ACC112 (cell line): Measurements from ENCODE around the gene ARL5A.

Source experiments
- H2AFZ ChIP-seq: fragments of 200-600 bp; sonication (generic); one replicate; pipeline ENCODE4 v1.6.0; 2017; ENCODE audit warnings: antibody characterized with exemption, low read length; ENCODE audit not compliant: unreplicated experiment
- H3K27ac ChIP-seq: fragments of 200-600 bp; sonication (generic); 2 replicates; pipeline ENCODE4 v1.5.1; 2014; ENCODE audit warnings: low read depth, mild to moderate bottlenecking, antibody characterized with exemption, low read length, moderate library complexity
- H3K27me3 ChIP-seq: fragments of 200-600 bp; sonication (generic); 2 replicates; pipeline ENCODE4 v1.6.1; 2014; ENCODE audit warnings: mild to moderate bottlenecking, antibody characterized with exemption, low read length, moderate library complexity, mixed read lengths; ENCODE audit not compliant: insufficient read depth
- H3K36me3 ChIP-seq: fragments of 200-600 bp; sonication (generic); 2 replicates; pipeline ENCODE4 v1.6.1; 2016; ENCODE audit warnings: mild to moderate bottlenecking, antibody characterized with exemption, low read length, moderate library complexity, mixed read lengths; ENCODE audit not compliant: insufficient read depth
- H3K4me1 ChIP-seq: fragments of 200-600 bp; sonication (generic); one replicate; pipeline ENCODE4 v1.6.1; 2016; ENCODE audit warnings: low read length, mixed read lengths; ENCODE audit not compliant: insufficient read depth, unreplicated experiment, control insufficient read depth
- H3K4me3 ChIP-seq: fragments of 200-600 bp; sonication (generic); 2 replicates; pipeline ENCODE4 v1.5.1; 2014; ENCODE audit warnings: mild to moderate bottlenecking, low read depth, low read length
- H3K79me2 ChIP-seq: fragments of 200-600 bp; sonication (generic); one replicate; pipeline ENCODE4 v1.6.0; 2016; ENCODE audit warnings: low read length; ENCODE audit not compliant: control insufficient read depth, unreplicated experiment, insufficient read depth

The ARL5A gene

GRCh38 chr2:151782378-151783132 lies 45.7 kb downstream of the ARL5A start:
- Histone ChIP-seq H2AFZ (no peak overlapping the region), H3K4me3 (no peak overlapping the region), H3K4me1 (no peaks in the 10 kb centered on the region), H3K27me3 (no peaks in the 10 kb centered on the region), H3K79me2 (no peaks in the 10 kb centered on the region), H3K27ac (no peak overlapping the region), H3K36me3 (no peaks in the 10 kb centered on the region; the same call in 1 of the 2 replicates)

DNA sequence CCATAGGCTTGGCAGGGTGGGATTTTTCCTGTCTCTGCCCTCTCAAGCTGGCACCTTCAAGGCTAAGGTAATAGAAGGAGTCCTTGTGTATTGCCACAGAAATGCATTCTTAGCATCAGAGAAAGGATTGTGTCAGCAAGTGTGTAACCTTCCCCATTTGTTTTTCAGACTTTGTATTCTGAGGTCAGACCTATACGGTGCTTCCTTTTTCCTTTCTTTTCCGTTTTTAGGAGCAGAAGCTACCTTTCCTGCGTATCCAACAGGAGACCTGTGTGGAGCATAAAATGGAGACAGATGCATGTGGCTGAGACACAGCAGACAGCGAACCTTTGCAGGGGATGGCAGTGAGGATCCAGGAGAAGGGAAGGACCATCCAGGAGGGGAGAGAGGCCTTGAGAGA lies 46.6 kb downstream of the ARL5A start:
- H2AFZ ChIP-seq = no peak overlapping the region
- no peak overlapping the region for H3K27ac ChIP-seq
- H3K4me1 ChIP-seq = no peaks in the 10 kb centered on the region
- H3K4me3 ChIP-seq = no peak overlapping the region
- no peaks in the 10 kb centered on the region for H3K79me2 ChIP-seq
- no peaks in the 10 kb centered on the region for H3K27me3 ChIP-seq
- H3K36me3 ChIP-seq = no peaks in the 10 kb centered on the region; the same call in 1 of the 2 replicates

DNA sequence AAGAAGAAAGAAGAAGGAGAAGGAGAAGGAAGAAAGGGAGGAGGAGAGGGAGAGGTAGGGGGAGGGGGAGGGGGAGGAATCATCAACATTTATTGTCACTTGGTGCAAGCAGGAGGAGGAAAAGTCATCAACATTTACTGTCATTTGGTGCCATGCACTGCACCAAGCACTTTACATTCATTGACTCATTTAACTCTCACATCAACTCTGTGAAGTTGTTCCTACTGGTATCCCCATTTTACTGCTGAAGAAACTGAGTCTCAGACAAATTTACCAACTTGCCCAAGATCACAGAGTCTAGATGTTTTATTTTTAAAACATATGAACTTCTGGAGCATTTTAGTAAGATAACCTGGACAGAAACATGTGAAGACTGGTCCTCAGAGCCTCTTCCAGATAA lies 47.3 kb downstream of the ARL5A start:
- H3K36me3 ChIP-seq = no peaks in the 10 kb centered on the region; the same call in 1 of the 2 replicates
- H2AFZ ChIP-seq = no peak overlapping the region
- no peak overlapping the region for H3K4me3 ChIP-seq
- no peak overlapping the region for H3K27ac ChIP-seq
- H3K79me2 ChIP-seq = no peaks in the 10 kb centered on the region
- H3K4me1 ChIP-seq = no peaks in the 10 kb centered on the region
- H3K27me3 ChIP-seq = no peaks in the 10 kb centered on the region

GRCh38 chr2:151777935-151778334 lies 50.3 kb downstream of the ARL5A start:
- no peaks in the 10 kb centered on the region for H3K79me2 ChIP-seq
- H3K27me3 ChIP-seq = no peaks in the 10 kb centered on the region
- peaks cover 16% of the 10 kb centered on the region for H3K4me1 ChIP-seq
- H3K36me3 ChIP-seq = no peaks in the 10 kb centered on the region
- no peak overlapping the region for H3K27ac ChIP-seq
- H2AFZ ChIP-seq = no peak overlapping the region
- no peak overlapping the region for H3K4me3 ChIP-seq

DNA sequence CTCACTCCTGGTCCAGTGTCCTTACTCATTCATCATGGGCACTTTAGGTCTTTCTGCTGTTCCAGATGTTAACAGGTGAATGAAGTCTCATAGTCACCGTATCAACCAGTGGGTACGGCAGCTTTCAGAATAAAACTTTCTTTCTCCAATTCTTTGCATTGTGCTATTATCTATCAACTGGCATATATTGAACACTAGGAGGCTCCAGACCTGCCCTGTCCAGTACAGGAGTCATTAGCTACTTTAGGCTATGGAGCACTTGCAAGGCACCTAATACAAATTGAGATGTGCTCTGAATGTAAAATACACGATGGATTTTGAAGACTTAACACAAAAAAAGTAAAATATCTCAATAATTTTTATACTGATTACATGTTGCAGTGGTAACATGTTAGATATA lies 50.7 kb downstream of the ARL5A start:
- H3K79me2 ChIP-seq = no peaks in the 10 kb centered on the region

GRCh38 chr2:151776367-151776766 lies 51.9 kb downstream of the ARL5A start:
- Histone ChIP-seq H3K36me3 (no peaks in the 10 kb centered on the region), H3K27me3 (no peaks in the 10 kb centered on the region), H3K27ac (no peak overlapping the region; the same call in 1 of the 2 replicates), H3K79me2 (no peaks in the 10 kb centered on the region), H3K4me1 (peaks cover 16% of the 10 kb centered on the region), H3K4me3 (no peak overlapping the region), H2AFZ (no peak overlapping the region)

More for the DNA sequence above, 50.7 kb downstream of the ARL5A start:
- Histone ChIP-seq H3K4me1 (peaks cover 16% of the 10 kb centered on the region), H3K27me3 (no peaks in the 10 kb centered on the region), H2AFZ (no peak overlapping the region), H3K27ac (no peak overlapping the region), H3K4me3 (no peak overlapping the region), H3K36me3 (no peaks in the 10 kb centered on the region)

- Histone ChIP-seq H3K27ac (peak overlapping the region; percentile 90), H3K4me1 (peaks cover 16% of the 10 kb centered on the region), H3K36me3 (no peaks in the 10 kb centered on the region), H3K27me3 (no peaks in the 10 kb centered on the region), H2AFZ (peak overlapping the region; percentile 10), H3K79me2 (no peaks in the 10 kb centered on the region), H3K4me3 (peak overlapping the region; percentile 46)
These were observed 53.0 kb downstream of the ARL5A start for GRCh38 chr2:151775057-151775740.

DNA sequence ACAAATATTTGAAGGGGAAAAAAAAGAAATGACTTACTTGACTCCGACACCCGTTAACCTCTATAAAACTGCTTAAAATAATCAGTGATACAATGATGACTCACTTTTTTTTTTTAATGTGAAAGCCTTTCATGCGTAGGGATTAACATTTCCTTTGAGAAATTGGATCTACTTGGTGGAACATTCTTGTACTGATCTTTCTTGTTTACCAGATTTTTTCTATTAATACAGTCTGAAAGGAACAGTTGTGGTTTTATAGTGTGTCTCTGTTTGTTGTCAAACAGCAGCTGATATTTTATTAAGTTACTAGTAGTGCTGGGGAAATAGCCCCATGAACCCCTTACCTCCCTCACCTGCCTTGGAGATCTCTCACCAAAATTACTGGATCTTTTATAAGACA lies 53.7 kb downstream of the ARL5A start:
- no peaks in the 10 kb centered on the region for H3K36me3 ChIP-seq
- H3K27ac ChIP-seq = peak overlapping the region; percentile 90
- H2AFZ ChIP-seq = peak overlapping the region; percentile 10
- H3K4me1 ChIP-seq = peaks cover 16% of the 10 kb centered on the region
- no peaks in the 10 kb centered on the region for H3K27me3 ChIP-seq
- H3K79me2 ChIP-seq = no peaks in the 10 kb centered on the region
- peak overlapping the region; percentile 46; the same call in 1 of the 2 replicates for H3K4me3 ChIP-seq

DNA sequence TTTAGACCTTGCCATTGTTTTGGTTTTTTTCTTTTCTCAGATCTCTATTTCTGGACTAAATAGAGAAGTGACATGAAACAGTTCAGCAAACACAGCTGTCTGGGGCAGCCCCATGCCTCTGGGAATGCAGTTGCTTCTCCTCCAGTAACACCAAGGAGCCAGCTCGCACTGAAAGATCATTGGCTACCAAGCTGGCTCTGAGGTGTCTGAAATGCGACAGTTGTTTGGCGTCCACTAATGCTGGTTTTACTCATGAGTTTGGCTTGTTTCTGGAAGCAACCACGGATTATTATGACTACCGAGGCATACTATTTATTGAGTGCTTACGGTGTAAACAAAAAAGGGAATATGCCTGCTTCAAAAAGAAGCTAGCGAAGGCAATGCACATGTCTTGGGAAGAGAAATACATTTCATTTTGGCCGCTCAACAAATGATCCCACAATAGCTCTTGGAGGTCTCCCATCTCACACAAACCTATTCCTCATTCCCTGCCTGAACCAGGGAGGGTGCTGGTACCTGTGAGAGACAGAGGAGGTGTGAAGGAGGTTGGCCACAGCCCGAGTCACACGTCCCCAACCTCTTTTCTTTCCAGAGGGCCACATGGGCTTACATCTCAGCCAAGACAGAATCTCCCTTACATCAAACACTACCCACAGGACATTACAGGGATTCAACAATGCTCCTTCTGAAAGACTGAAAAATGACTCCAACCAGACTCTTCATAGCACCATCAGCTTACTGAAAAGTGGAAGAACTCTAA lies 56.4 kb downstream of the ARL5A start:
- H3K79me2 ChIP-seq = no peaks in the 10 kb centered on the region
- no peak overlapping the region for H3K27ac ChIP-seq
- H3K4me3 ChIP-seq = no peak overlapping the region
- H3K27me3 ChIP-seq = no peaks in the 10 kb centered on the region
- H3K4me1 ChIP-seq = peaks cover 24% of the 10 kb centered on the region
- H2AFZ ChIP-seq = no peak overlapping the region
- H3K36me3 ChIP-seq = no peaks in the 10 kb centered on the region

DNA sequence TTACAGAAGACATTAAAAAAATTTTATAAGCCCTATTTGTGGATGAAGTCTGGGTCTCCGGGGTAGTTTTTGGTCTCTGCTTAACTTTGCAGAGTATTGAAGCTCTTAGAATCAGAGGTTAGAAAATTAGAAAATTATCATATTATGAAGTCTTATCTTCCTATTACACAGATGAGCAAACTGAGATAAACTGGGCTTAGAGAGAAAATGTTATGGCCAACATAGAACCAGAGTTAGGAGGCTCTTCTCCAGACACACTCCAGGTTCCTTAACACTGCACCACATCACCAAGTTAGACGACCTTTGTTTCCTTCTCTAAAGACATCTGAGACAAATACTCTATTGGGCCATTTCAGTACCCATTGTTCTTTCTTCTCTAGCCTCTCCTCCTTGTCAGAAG lies 57.2 kb downstream of the ARL5A start:
- peaks cover 30% of the 10 kb centered on the region for H3K4me1 ChIP-seq
- H3K4me3 ChIP-seq = no peak overlapping the region
- H3K27ac ChIP-seq = no peak overlapping the region
- H3K36me3 ChIP-seq = no peaks in the 10 kb centered on the region
- no peaks in the 10 kb centered on the region for H3K79me2 ChIP-seq
- no peaks in the 10 kb centered on the region for H3K27me3 ChIP-seq
- no peak overlapping the region for H2AFZ ChIP-seq
